ENCODE measurements around the gene LRCOL1.
A peak's percentile ranks its signal among the peaks of the same experiment; 100 is the strongest.

The LRCOL1 gene

GRCh38 chr12:132560614-132561426, 49.6 kb downstream of the LRCOL1 start:
- Histone ChIP-seq H3K36me3 (ENCODE audit: control insufficient read depth, insufficient read depth, low read length) (no peaks in the 10 kb centered on the region), H3K27me3 (ENCODE audit: control insufficient read depth, insufficient read depth, low read length) (no peaks in the 10 kb centered on the region), H3K4me1 (ENCODE audit: control insufficient read depth, insufficient read depth, low read length) (peaks cover 27% of the 10 kb centered on the region), H3K4me3 (ENCODE audit: low read length) (peak overlapping the region; percentile 9), H3K9me3 (ENCODE audit: control insufficient read depth, low read length) (no peaks in the 10 kb centered on the region), H3K9ac (ENCODE audit: low read length) (no peak overlapping the region)

- Histone ChIP-seq H3K36me3 (ENCODE audit: control insufficient read depth, insufficient read depth, low read length) (no peaks in the 10 kb centered on the region), H3K9ac (ENCODE audit: low read length) (no peak overlapping the region), H3K27me3 (ENCODE audit: control insufficient read depth, insufficient read depth, low read length) (no peaks in the 10 kb centered on the region), H3K9me3 (ENCODE audit: control insufficient read depth, low read length) (no peaks in the 10 kb centered on the region), H3K4me3 (ENCODE audit: low read length) (no peak overlapping the region), H3K4me1 (ENCODE audit: control insufficient read depth, insufficient read depth, low read length) (peaks cover 27% of the 10 kb centered on the region)
Observed at GRCh38 chr12:132560364-132560613, 50.1 kb downstream of the LRCOL1 start.

DNA sequence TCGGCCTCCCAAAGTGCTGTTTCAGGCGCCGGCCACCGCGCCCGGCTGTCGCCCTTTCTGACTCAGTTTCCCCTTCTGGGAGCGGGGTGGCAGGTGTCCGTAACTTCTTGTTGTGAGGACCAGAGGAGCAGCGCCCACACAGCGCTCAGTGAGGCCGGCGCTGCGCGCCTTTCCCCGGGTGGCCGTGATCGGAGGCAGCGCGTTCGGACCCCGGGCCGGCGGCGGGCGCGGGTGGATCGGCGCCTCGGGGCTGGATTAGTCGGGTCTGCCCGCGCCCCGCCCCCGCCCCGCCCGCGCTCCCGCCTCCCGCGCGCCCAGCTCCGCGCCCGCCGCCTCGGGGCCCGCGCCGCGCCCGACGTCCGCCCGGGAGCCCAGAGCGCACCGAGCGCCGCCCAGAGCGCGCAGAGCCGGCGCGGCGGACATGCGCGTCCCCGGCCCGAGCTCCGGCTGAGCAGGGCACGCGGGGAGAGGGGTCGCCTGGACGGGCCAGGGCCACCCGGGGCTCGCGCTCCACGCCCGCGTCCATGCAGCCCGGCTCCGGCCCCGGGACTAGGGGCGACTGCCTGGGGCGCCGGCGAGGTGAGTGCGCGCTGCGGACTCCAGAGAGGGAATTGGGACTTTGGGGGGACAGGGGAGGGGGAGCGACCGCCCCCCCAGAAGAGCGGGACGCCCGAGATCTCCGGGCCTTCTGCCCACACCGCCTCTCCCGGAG, 50.6 kb downstream of the LRCOL1 start:
- H3K27me3 ChIP-seq (ENCODE audit: control insufficient read depth, insufficient read depth, low read length) = no peaks in the 10 kb centered on the region
- H3K9me3 ChIP-seq (ENCODE audit: control insufficient read depth, low read length) = no peaks in the 10 kb centered on the region
- H3K4me3 ChIP-seq (ENCODE audit: low read length) = no peak overlapping the region
- H3K36me3 ChIP-seq (ENCODE audit: control insufficient read depth, insufficient read depth, low read length) = no peaks in the 10 kb centered on the region
- no peak overlapping the region for H3K9ac ChIP-seq (ENCODE audit: low read length)
- H3K4me1 ChIP-seq (ENCODE audit: control insufficient read depth, insufficient read depth, low read length) = peaks cover 27% of the 10 kb centered on the region

DNA sequence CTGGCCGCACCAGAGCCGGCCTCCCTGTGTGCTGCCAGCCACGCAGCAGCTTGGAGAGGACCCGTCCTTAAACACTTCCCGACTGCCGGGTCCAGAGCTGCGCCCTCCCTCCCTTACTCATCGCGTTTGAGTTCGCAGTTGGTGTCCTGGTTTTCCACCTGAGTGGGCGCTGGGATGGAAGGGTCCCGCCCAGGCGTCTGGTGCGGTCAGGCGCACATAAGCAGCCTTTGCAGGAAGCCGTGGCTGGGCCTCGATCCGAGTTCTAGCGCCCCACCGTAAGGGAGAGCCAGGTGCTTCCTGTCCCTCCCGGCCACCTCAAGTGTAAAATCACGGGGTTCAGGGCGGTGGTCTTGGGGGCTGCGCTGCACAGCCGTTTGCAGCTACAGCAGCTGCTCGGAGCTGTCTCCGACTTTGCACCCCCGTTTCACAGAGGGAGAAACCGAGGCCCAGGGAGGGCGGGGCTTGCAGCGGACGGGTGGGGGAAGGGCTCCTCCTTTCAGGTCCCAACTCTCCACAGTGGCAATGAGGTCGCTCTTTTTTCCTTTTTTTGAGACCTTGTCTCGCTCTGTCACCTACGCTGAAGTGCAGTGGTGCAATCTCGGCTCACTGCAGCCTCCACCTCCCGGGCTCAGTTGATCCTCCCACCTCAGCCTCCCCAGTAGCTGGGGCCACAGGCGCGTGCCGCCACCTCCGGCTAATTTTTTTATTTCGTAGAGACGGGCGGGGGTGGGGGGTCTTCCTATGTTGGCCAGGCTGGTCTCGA, 51.3 kb downstream of the LRCOL1 start:
- Histone ChIP-seq H3K27me3 (ENCODE audit: control insufficient read depth, insufficient read depth, low read length) (no peaks in the 10 kb centered on the region), H3K9me3 (ENCODE audit: control insufficient read depth, low read length) (no peaks in the 10 kb centered on the region), H3K36me3 (ENCODE audit: control insufficient read depth, insufficient read depth, low read length) (no peaks in the 10 kb centered on the region), H3K9ac (ENCODE audit: low read length) (no peak overlapping the region), H3K4me1 (ENCODE audit: control insufficient read depth, insufficient read depth, low read length) (peaks cover 27% of the 10 kb centered on the region), H3K4me3 (ENCODE audit: low read length) (no peak overlapping the region)

DNA sequence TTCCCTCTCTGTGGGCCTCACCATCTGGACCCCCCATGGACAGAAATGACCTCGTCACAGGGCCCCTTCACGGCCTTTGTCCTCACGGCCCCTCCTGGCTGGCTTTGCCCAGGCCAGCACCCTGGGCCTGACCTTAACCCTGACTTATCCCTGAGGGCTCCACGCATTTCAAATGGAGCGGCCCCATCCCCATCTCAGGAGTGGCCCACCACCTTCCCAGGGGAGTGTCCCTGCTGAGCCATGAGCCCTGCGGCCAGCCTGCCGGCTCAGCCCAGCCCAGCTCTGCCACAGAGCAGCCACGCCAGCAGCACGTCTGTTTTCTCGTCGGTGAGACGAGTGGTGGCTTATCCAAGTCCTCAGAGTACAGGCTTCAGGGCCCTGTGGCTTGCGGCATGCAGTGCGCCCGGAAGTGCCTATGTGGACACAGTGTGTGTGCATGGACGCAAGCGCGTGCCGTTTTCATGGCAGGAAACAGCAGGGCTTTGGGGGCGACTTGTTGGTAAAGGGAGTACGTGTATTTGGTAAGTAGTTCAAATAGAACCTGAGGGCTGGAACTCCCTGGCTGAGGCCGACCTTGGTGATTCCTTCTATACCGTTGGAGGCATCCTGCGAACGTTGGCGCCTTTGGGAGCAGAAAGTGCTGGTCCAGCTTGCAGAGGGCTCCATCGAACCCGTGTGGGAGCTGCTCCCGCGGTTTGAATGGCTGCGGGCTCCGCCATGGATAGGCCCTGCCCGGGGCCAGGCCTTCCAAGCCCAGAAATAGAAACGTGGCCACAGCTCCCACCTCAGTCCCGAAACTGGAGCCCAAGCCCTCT, 52.1 kb downstream of the LRCOL1 start:
- H3K4me1 ChIP-seq (ENCODE audit: control insufficient read depth, insufficient read depth, low read length) = peaks cover 27% of the 10 kb centered on the region
- no peak overlapping the region for H3K9ac ChIP-seq (ENCODE audit: low read length)
- H3K9me3 ChIP-seq (ENCODE audit: control insufficient read depth, low read length) = no peaks in the 10 kb centered on the region
- no peaks in the 10 kb centered on the region for H3K36me3 ChIP-seq (ENCODE audit: control insufficient read depth, insufficient read depth, low read length)
- no peak overlapping the region for H3K4me3 ChIP-seq (ENCODE audit: low read length)
- H3K27me3 ChIP-seq (ENCODE audit: control insufficient read depth, insufficient read depth, low read length) = no peaks in the 10 kb centered on the region

DNA sequence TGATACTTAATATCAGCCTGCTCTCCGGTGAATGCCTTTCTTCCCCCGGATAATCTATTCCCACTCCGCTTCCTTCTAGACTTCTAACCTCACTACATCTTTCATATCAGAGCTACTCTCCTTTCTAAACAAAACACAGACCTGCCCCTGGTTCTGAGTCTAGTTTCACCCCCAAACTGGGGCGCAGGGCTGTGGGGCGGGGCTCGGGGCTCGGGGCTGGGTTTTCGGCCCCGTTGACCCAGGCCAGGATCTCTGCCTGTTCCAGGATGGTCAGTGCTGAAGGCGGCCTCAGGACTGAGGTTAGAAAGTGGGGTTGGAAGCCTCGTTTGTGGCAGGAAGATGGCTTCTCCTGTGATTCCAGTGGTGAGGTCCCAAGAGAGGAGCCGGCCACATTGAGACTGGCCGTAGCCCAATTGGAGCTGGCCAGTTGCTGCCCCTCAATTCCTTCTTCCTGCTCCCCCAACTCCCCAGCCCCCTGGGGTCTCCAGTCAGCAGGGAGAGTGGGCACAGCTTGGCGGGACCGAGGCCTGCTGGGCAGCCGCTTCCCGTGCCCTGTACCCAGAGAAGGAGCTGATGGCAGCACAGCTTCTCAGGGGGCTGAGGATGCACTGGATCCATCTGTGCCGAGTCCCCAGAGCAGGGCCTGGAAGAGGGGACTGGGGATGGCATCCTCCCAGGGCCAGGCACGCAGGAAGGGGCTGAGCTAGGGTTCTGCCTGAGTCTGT, 52.9 kb downstream of the LRCOL1 start:
- no peaks in the 10 kb centered on the region for H3K36me3 ChIP-seq (ENCODE audit: control insufficient read depth, insufficient read depth, low read length)
- H3K9me3 ChIP-seq (ENCODE audit: control insufficient read depth, low read length) = no peaks in the 10 kb centered on the region
- no peaks in the 10 kb centered on the region for H3K27me3 ChIP-seq (ENCODE audit: control insufficient read depth, insufficient read depth, low read length)
- no peak overlapping the region for H3K9ac ChIP-seq (ENCODE audit: low read length)
- H3K4me3 ChIP-seq (ENCODE audit: low read length) = no peak overlapping the region
- H3K4me1 ChIP-seq (ENCODE audit: control insufficient read depth, insufficient read depth, low read length) = peaks cover 27% of the 10 kb centered on the region

GRCh38 chr12:132556801-132557200, 53.6 kb downstream of the LRCOL1 start:
- H3K9ac ChIP-seq (ENCODE audit: low read length) = no peak overlapping the region
- H3K9me3 ChIP-seq (ENCODE audit: control insufficient read depth, low read length) = no peaks in the 10 kb centered on the region

DNA sequence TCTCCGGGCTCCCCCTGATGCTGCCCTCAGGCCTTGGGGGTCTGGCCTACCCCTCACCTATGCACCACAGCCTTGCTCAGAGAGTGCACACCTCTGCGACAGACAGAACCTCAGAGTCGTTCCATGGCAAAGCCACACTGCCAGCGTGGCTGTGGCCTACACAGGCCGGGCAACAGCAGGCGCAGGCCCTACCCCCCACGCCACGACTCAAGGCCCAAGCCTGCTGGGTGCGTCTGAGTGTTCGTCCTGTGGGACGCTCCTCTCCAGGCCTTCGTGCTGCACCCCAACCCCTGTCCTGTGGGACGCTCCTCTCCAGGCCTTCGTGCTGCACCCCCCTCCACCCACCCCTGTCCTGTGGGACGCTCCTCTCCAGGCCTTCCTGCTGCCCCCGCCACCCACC, 54.2 kb downstream of the LRCOL1 start:
- H3K9ac ChIP-seq (ENCODE audit: low read length) = no peak overlapping the region
- peaks cover 14% of the 10 kb centered on the region for H3K4me1 ChIP-seq (ENCODE audit: control insufficient read depth, insufficient read depth, low read length)
- no peak overlapping the region for H3K4me3 ChIP-seq (ENCODE audit: low read length)
- H3K27me3 ChIP-seq (ENCODE audit: control insufficient read depth, insufficient read depth, low read length) = no peaks in the 10 kb centered on the region
- no peaks in the 10 kb centered on the region for H3K36me3 ChIP-seq (ENCODE audit: control insufficient read depth, insufficient read depth, low read length)
- H3K9me3 ChIP-seq (ENCODE audit: control insufficient read depth, low read length) = no peaks in the 10 kb centered on the region

More at GRCh38 chr12:132556801-132557200, 53.6 kb downstream of the LRCOL1 start:
- Histone ChIP-seq H3K4me1 (ENCODE audit: control insufficient read depth, insufficient read depth, low read length) (peaks cover 20% of the 10 kb centered on the region), H3K4me3 (ENCODE audit: low read length) (no peak overlapping the region), H3K27me3 (ENCODE audit: control insufficient read depth, insufficient read depth, low read length) (no peaks in the 10 kb centered on the region), H3K36me3 (ENCODE audit: control insufficient read depth, insufficient read depth, low read length) (no peaks in the 10 kb centered on the region)

DNA sequence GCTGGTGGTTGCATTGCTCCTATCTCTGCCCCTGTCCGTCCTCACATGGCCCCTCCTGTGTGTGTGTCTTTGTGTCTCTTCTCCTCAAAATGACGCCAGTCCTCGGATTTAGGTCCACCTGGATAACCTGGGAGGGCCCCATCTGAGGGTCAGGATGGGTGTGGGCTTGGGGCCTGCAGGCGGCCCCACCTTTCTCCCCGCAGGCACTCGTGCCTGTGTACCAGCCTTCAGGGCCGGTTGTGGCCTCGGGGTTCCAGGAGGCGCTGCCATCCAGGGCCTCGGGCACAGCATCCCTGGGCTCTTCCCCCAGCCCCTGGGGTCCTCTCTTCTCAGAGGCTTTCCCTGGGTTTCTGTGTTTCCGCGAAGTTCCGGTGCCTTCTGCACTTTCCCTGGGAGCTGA, 54.7 kb downstream of the LRCOL1 start:
- peaks cover 9% of the 10 kb centered on the region for H3K4me1 ChIP-seq (ENCODE audit: control insufficient read depth, insufficient read depth, low read length)

GRCh38 chr12:132554845-132555630, 55.3 kb downstream of the LRCOL1 start:
- Histone ChIP-seq H3K27me3 (ENCODE audit: control insufficient read depth, insufficient read depth, low read length) (no peaks in the 10 kb centered on the region), H3K4me3 (ENCODE audit: low read length) (no peak overlapping the region), H3K4me1 (ENCODE audit: control insufficient read depth, insufficient read depth, low read length) (peaks cover 7% of the 10 kb centered on the region), H3K36me3 (ENCODE audit: control insufficient read depth, insufficient read depth, low read length) (no peaks in the 10 kb centered on the region), H3K9ac (ENCODE audit: low read length) (no peak overlapping the region), H3K9me3 (ENCODE audit: control insufficient read depth, low read length) (no peaks in the 10 kb centered on the region)

More for the DNA sequence above, 54.7 kb downstream of the LRCOL1 start:
- no peak overlapping the region for H3K4me3 ChIP-seq (ENCODE audit: low read length)
- no peak overlapping the region for H3K9ac ChIP-seq (ENCODE audit: low read length)
- no peaks in the 10 kb centered on the region for H3K27me3 ChIP-seq (ENCODE audit: control insufficient read depth, insufficient read depth, low read length)
- H3K9me3 ChIP-seq (ENCODE audit: control insufficient read depth, low read length) = no peaks in the 10 kb centered on the region
- H3K36me3 ChIP-seq (ENCODE audit: control insufficient read depth, insufficient read depth, low read length) = no peaks in the 10 kb centered on the region
